GM12892 (cell line): ENCODE measurements around the gene ZNF462.

Source experiments
- POLR2A ChIP-seq: IDR thresholded peaks from 2 replicates; pipeline ENCODE4 v1.6.1; 2011; ENCODE audit warnings: low read depth, low read length, control low read depth
- POLR2AphosphoS5 ChIP-seq: IDR thresholded peaks from 2 replicates; pipeline ENCODE4 v1.6.1; 2011; ENCODE audit warnings: low read depth, low read length, control low read depth

GRCh38 chr9:106835840-106836239 lies 27.1 kb upstream of the ZNF462 start:
- TF ChIP-seq POLR2A (no peak), POLR2AphosphoS5 (no peak)
